Activated CD8-positive, alpha-beta memory T cell treated with anti-CD3 and anti-CD28 coated beads, Interleukin-2, amount 50 U/mL, for 1 hour (primary cell): ENCODE data around the gene ENO1.
"Not testable (repeated sequence)": the region's sequence is repeated elsewhere in the genome, so short reads cannot be mapped to it uniquely, and the experiment has no call there.

ENCODE experiments used
- DNase-seq: peaks from one replicate; pipeline ENCODE4 v3.0.0-alpha.2; 2020; ENCODE audit errors: extremely low read depth

Gene ENO1

DNA sequence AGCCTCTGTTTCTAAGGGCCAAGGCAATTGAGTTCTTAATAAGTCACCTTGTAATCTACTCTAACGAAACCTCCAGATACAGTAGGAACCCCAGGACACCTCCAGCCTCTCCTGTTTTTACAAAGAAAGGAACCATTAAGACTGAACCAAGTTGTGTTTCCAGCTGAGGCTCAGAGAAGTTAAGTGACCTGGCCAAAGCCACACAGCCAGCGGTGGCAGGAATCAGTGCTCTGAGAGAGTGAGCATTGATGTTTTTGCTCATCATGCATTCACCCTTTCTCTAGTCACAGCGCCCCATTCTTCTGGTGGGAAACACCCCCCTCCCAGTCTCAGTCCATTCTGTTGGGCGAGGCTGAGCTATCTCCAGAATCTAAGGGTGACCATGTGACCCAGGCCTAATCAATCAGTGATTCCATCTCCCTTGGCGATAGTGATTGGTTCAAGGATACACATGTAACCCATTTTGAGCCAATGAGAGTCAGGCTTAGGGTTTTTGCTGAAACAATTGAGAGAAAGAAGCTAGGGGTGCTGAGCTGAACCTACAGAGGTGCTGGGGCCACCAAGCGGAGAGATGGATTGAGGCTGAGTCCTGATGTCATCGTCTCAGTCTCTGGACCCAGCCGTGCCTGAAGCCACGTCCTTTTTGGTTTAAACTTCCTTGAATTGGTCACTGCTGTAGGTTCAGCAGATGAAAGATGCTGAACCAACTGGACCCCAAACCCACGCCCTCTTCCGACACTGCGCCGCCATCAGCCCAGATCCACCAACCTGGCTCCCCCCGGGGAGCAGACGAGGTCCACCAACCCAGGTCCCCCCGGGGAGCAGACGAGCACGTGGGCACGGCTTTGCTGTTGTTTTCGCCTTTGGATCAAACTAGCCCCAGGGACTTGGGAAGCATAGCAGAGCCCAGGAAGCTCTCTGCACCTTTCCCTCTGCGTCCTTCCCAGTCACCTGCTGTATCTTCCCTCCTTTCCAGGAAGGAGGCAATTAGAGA lies 33.1 kb downstream of the ENO1 start:
- no peak for DNase-seq

- no peak for DNase-seq
These were observed 33.9 kb downstream of the ENO1 start for GRCh38 chr1:8844501-8845006.

DNA sequence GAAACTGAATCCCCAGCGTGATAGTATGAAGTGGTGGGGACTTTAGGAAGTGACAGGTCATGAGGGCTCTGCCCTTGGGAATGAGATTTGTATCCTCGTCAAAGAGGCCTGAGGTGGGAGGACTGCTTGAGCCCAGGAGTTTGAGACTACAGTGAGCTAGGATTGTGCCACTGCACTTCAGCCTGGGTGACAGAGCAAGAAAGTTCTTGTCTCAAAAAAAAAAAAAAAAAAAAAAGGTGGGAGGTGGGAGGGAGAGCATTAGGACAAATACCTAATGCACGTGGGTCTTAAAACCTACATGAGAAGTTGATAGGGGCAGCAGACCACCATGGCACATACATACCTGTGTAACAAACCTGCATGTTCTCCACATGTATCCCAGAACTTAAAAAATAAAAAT lies 37.1 kb downstream of the ENO1 start:
- no peak for DNase-seq

GRCh38 chr1:8839990-8840389 lies 38.5 kb downstream of the ENO1 start:
- no peak for DNase-seq

GRCh38 chr1:8835941-8836643 lies 42.4 kb downstream of the ENO1 start:
- no peak for DNase-seq

- no peak for DNase-seq
These were observed 47.1 kb downstream of the ENO1 start for GRCh38 chr1:8831340-8831739.

- not testable (repeated sequence) for DNase-seq
These were observed 47.8 kb downstream of the ENO1 start for GRCh38 chr1:8830732-8831131.

GRCh38 chr1:8825985-8826481 lies 52.5 kb downstream of the ENO1 start:
- DNase-seq, result no peak

GRCh38 chr1:8823295-8823664 lies 55.2 kb downstream of the ENO1 start:
- no peak for DNase-seq

DNA sequence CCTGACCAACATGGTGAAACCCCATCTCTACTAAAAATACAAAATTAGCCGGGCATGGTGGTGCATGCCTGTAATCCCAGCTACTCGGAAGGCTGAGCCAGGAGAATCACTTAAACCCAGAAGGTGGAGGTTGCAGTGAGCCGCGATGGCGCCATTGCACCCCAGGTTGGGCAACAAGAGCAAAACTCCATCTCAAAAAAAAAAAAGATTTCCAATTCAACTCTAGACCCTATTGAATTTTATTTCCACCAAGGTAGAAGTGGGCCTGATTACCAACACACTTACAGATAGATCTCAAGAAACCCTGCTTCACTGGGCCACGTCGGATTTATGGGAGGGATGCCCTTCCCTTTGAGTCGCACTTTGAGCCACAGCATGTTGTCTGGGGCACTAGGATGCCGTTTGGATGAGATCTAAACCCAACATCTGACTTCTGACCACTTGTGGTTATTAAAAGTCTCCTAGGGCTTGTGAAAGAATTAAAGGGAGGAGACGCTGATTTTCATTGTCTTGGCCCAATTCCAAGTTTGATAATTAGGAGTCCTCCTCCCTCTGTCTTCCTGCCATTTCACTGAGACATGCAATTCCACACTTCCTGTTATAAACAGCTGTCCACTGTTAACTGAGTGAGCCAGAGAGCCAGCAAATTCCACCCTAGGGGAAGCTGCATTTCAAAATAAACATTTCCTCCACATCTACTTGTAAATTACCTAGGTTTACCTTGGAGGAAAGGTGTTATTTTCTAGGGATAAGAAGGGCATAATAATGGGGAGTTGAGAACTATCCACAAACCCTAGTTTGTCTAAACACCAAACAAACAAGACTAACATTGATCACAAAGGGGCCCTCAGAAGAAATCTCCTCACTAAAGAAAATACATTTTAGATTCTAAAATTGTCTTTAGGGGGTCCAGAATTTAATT lies 55.9 kb downstream of the ENO1 start:
- DNase-seq, result no peak

- DNase-seq, result no peak
These were observed 57.4 kb downstream of the ENO1 start for GRCh38 chr1:8821084-8821483.

DNA sequence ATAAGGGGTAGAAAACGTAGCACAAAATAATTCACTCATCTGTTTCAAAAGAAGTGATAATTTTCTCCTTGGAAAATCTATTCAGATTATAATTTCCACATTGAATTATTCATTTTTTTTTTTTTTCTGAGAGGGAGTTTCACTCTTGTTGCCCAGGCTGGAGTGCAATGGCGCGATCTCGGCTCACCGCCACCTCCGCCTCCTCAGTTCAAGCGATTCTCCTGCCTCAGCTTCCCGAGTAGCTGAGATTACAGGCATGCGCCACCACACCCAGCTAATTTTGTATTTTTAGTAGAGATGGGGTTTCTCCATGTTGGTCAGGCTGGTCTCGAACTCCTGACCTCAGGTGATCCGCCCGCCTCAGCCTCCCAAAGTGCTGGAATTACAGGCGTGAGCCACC lies 59.7 kb downstream of the ENO1 start:
- not testable (repeated sequence) for DNase-seq

DNA sequence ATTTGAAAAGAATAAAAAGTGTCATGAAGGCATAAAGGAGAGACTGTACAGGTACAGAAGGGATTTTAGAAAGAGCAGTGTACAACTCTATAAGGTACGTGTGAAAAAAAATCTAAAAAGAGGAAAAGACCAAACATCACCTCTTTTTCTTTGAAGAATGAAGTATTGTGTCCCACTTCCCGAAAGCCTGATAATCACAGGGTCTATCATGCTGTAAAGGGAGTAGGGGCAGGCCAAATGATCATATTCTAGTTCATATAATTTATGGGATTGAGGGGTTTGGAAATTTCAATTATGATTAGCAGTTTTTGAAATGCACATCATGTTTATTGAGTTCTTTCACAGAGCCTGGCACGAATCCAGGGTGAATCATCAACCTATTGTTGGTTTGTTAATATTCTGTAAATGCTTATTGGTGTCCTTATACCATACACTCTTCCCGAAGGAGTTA lies 60.1 kb downstream of the ENO1 start:
- DNase-seq, result no peak

DNA sequence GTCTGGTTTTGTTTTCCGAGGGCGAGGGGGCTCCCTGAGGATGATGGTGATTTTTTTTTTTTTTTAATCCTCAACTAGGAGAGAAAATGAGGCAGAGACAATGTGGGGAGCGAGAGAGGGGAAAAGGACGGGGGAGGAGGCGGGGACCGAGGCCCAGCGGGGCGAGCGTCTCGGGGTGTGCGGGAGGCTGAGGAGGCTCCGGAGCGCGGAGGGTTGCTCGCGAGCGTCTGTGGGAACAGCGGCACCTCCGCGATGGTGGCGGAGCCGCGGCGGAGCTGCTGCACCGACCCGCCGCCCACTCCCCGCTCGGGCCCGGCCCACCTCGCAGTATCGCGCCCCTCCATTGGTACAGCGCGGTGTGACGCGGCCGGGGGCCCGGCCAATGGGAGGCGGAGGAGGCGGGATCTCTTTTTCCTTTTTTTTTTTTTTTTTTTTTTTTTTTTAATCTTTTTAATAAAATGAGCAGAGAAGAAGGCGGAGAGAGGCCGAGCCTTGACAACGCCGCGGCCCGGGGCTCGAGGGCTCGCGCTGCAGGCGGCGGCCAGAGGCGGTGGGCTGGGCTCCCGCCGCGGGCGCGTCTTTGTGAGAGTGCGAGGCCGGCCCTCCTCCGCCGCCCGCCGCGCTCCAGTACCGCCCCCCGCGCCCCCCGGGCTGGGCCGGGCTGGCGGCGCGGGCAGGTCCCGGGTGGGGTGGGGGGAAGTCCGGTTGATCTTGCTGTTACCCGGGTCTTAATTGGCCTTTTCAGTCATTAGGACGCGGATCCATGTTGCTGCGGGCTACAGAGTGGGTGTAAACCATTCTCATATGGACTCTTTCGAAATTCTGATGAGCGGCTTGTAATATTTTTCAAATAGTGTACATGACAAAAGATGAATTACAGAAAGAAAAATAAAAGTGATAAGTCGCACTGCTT lies 60.8 kb downstream of the ENO1 start, which contains the start of gene RERE:
Gene RERE (minus strand): TSS at position 229 of the 913 bp plus-strand sequence.
- DNase-seq, result peak; percentile 78

- DNase-seq, result no peak
These were observed 61.6 kb downstream of the ENO1 start for GRCh38 chr1:8816831-8817411.

- DNase-seq, result no peak
These were observed 62.2 kb downstream of the ENO1 start for GRCh38 chr1:8816264-8816663.

GRCh38 chr1:8815582-8816151 lies 62.8 kb downstream of the ENO1 start:
- no peak for DNase-seq

DNA sequence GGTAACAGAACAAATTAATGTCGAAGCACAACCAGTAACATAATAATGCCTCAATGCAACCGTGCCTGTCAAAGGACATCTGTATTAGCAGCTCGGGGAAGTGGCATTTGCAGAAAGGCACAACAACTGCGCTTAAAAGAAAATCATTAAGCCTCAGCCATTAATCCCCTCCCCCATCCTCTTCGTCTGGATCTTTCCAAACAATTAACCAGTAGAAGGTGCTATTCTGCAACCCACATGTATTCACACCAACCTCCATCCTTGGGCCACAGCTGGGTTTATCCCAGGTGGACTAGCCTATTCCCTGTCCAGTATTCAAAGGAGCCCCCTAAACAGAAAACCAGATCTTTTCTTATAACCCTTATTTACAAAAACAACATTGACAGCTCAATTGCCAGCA lies 63.6 kb downstream of the ENO1 start:
- DNase-seq, result no peak

DNA sequence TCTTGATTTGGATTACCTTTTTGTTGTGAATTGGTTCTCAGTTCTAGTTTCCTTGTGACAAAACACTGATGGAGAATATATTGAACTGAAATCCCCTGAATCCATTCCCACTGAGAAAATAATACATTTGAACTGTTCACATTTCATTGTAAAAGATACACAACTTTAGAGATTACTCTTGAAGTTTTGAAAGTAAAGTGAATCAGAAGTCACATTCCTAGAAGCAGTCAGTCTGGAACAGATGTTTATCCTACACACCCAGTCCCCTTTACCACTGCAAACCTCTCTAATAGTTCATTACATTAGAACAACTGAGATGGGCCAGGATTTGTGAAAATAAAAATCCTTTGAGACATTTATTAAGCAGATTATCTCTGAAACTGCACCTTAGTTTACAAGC lies 64.5 kb downstream of the ENO1 start:
- DNase-seq, result no peak
